PC-3 (cell line): ENCODE data around the gene NLRC4.

Source experiments
- EZH2 ChIP-seq: fragments of 300-600 bp; sonication (generic); IDR thresholded peaks from one replicate; pipeline ENCODE4 v1.6.1; 2017; ENCODE audit warnings: antibody characterized with exemption, mild to moderate bottlenecking, low read length; ENCODE audit not compliant: unreplicated experiment
- EZH2phosphoT487 ChIP-seq: fragments of 300-600 bp; sonication (generic); IDR thresholded peaks from 2 replicates; pipeline ENCODE4 v1.6.1; 2018; ENCODE audit warnings: mild to moderate bottlenecking, antibody characterized with exemption, low read length, borderline replicate concordance
- TF ChIP-seq, protein P1 (sequence below): fragments of 300-600 bp; sonication (generic); conservative IDR thresholded peaks from 2 replicates; pipeline ENCODE4 v1.5.1; 2017; ENCODE audit warnings: antibody characterized with exemption, low read depth, mild to moderate bottlenecking, low read length

DNA sequence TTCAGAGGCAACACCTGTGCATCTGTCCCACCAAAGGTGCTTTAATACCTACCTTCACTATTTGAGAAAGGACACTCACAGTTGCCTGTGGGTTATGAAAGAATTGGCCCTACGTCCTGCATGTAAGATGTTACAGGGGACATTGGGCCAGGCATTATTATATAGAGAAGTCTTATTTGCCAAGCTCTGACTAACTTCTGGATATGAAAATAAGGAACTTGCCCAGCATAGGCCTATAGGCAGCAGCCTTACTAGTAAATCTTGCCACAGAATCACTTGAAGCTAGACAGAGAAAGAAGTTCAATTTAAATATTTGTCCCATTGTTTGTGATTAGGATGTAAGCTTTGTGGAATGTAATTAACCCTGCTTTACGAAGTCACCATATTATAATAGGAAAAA lies 41.7 kb downstream of the NLRC4 start:
- TF ChIP-seq, protein P1, sequence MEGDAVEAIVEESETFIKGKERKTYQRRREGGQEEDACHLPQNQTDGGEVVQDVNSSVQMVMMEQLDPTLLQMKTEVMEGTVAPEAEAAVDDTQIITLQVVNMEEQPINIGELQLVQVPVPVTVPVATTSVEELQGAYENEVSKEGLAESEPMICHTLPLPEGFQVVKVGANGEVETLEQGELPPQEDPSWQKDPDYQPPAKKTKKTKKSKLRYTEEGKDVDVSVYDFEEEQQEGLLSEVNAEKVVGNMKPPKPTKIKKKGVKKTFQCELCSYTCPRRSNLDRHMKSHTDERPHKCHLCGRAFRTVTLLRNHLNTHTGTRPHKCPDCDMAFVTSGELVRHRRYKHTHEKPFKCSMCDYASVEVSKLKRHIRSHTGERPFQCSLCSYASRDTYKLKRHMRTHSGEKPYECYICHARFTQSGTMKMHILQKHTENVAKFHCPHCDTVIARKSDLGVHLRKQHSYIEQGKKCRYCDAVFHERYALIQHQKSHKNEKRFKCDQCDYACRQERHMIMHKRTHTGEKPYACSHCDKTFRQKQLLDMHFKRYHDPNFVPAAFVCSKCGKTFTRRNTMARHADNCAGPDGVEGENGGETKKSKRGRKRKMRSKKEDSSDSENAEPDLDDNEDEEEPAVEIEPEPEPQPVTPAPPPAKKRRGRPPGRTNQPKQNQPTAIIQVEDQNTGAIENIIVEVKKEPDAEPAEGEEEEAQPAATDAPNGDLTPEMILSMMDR: no peak
- no peak for TF ChIP-seq EZH2
- TF ChIP-seq EZH2phosphoT487: no peak
